GM21360 (cell line): Measurements from ENCODE around the gene CRIM1.

Experiments used
- ATAC-seq: cut with Tn5 transposase; IDR thresholded peaks from one replicate; pipeline ENCODE4 v1.9.1; 2021; ENCODE audit warnings: mild to moderate bottlenecking, moderate library complexity; ENCODE audit not compliant: unreplicated experiment

CRIM1 gene

DNA sequence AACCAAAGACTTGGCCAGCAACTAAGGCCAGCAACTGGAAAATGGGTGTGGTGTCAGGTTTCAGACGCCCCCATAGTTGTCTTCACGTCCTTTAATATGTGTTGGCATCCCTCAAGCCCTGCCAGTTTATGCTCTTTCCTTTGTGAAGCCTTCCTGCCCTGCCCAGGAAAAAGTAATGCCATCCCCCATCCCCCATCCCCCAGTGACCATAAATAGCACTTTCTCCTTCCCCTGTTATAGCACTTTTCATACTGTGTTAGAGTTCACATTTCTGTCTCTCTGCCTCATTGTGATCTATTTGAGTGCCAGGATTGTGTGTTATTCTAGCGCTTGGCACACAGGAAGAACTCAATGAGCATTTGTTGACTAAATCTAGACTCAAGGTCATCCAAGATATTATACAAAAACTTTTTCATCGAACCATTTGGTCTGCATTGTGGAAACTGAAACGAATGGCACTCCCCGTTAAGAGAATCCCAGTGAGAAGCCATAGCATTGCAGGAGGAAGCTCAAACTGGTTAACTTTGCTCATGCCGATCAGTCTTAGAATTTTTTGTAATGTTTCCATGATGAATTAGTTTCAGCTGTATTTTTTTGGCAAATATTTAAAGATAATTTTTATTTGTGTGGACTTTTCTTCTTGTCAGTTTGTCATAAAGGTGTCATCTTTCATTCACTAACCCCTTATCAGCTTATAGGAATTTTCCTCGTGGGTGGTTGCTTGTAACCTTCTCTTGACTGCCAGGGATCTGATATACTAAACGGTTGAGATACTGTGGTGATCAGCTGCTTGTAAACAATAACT is 15.7 kb downstream of the CRIM1 start:
- no peak for ATAC-seq

DNA sequence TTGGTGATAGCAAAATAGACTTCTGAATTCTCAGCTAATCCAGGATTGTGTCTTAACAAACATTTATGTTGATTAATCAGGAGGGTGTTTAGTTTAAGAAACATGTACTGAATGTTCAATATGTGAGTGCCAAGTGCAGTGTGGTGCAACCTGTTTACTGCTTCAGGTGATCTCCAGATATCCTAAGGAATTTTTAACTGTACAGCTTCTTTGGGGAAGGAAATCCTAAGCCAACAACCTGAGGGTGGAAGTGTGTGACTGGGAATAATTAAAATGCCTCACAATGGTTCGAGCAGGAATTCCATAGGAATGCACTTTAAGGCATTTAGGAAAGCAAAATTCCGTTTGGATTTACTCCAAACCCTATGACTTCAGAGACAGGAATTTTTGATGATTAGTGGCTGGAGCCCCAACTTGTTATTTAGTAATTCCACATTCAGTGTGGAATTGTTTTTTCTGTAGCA is 16.4 kb downstream of the CRIM1 start:
- ATAC-seq = no peak

DNA sequence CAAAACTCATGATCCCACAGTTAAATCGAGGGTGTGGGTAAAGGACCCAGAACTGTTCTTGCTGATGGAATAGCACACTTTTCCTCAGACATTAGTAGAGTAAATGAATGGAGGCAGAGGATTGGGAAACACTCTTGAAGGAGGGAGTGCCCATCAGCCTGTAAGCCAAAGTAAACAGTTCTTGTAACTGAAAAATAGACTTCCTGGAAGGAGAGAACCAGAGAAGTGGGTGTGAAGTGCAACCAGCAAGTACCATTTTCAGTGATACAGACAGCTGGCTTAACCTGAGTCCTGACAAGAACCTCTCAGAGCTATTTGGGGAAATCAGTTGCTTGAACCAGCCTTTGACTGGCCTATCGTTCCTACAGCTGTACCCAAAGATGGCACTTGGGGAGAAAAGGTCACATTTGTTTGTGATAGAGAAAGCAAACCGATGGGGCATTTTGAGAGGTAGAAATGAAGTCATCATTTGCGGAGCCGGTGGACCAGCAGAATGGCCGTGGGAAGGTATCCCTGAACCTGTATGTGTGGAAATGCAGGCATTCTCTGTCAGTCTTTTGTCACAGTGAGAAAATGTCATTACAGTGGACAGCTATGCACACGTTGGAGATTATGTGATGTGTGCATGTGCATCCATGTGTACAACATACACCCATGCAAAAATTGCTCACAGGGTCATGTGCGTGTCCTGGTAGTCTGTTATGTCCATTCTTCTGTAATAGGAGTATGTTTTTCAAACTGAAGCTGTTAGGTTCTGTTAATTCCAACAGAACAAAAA is 17.8 kb downstream of the CRIM1 start:
- no peak for ATAC-seq

DNA sequence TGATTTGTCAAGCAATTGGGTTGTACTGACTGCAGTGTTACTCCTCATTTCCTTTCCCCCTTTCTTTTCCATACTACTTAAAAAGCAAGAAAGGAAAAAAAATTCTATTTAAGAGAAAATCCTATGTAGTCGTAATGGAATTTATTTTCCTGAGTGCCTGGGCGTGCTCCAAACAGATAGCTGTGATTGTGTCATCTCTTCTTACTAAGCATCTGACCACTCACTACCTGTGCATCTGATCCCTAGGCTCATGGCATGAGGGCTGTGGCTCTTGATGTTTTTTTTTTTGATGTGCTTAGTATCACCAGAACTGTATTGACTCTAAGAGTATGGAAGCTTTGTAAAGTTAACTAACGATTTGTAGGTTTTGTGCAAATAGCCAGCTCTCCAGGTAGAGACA is 19.0 kb downstream of the CRIM1 start:
- no peak for ATAC-seq

DNA sequence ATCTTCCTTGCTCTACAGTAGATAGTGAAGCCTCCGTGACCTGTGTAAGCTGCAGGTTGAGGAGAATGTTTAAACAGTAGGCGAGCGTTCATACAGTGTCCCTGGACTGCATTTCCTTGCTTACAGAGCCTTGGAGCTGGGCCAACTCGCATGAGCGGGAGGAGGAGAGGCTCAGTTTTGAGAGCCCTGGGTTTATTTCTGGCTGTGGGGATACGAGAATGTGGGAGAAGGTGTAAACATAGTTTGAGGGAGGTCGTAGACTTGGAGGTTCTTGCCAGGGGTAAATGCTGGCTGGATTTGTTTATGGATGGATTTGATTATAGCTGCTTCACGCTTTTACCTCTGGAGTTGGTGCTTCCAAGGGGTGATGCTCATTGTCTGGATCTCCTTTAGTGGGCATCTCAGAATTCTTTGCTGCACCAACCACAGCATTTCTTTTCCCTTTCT is 20.8 kb downstream of the CRIM1 start:
- no peak for ATAC-seq

DNA sequence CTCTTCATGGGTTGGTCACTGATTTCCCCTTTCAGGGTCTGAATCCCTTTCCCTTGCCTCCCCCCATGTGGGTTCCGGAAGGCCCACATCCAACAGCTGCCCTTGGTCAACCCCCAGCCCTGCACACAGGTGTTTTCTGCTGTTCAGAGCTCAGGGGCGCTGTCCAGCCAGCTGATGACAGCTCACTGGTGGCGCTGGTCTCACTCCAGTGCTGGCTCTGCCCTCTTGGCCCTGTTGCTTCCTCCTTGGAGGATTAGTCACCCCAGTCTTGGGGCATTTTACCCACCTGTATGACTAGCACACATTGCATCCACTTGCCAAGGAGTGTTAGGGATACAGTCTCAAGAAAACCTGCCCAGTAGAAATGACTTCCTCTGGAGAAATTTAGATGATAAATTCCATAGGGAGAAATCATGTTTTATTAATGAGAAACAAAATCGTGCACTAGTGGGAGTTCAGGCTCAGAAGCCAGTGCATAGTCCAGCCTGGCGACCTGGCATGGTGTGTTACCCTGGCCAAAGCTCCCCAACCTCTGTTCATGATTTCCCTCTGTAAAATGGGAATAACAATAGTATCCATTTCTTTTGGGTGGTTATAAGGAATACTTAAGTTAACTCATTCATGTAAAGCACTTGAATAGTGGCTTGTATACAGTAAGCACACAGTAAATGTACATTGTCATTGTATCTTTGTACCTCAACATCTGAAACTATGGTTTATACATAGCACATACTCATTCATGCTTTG is 21.6 kb downstream of the CRIM1 start:
- ATAC-seq = no peak

DNA sequence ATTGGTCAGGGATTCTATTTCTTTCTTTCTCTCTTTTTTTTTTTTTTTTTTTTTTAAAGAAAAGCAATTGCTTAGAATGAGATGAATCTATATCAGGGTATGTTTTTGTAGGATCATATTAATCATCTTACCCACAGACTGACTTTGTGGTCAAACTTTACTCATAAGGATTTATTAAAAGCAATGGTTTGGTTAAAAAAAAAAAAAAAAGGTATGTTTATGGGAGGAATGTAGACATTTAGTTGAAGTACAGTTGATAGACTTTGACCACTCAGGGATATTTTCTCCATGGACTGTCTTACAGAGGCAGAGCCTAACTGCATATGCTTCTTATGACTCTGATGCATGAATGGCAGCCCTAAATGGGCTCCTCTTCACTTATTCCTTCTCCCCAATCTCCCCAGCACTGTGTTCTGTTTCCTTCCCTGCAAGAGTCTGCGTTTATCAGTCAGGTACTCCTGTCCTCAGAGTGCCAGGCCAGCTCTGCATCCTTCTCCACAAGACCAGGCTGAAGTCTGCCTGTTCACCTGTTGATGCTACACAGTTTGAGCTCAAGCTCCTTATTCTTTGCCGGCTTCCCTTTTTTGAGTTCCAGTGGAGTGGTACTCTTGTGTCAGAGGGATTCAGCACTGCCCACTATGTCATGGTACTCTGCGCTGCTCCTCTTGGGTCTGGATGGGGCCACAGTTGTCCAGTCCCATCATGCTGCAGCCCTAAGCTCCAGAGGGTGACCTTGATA is 24.3 kb downstream of the CRIM1 start:
- no peak for ATAC-seq

DNA sequence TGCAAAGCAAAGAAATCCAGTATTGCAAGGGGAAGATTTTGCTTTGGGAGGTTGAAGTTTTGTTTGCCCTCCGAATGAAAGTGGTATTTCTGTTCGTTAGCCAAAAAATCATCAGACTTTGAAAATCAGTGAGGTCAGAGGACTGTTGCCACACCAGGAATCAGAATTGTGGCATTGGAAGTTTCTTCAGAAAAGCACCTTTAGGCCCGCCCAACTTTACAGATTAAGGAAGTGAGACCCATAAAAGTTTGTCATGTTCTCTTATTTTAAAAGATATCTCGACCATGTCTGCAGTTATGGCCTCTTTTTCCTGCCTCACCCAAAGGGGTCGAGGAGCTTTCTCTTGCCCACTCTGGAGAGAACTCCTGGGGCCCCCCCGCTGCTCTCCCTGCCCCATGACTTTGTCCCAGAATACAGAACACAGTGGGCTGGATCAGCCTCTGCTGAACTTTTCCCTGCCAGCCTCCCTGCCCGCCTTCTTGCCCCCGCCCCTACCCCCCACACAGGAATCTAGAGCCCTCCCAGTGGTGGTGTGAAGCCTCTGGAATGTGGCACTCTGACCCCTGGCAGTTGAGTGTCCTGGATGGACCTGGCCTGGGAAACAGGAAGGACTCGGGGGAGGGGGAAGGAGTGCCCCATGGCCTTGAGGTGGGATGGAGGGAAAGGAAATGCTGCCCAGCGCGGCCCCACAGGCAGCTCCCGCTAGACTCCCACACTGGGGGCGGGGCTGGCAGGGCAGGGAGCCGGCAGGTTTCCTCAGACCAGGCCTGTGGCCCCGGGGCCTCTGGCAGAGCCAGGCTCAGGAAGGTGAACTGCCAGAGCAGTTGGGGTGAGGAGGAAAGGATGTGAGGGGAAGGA is 25.3 kb downstream of the CRIM1 start:
- ATAC-seq = no peak

DNA sequence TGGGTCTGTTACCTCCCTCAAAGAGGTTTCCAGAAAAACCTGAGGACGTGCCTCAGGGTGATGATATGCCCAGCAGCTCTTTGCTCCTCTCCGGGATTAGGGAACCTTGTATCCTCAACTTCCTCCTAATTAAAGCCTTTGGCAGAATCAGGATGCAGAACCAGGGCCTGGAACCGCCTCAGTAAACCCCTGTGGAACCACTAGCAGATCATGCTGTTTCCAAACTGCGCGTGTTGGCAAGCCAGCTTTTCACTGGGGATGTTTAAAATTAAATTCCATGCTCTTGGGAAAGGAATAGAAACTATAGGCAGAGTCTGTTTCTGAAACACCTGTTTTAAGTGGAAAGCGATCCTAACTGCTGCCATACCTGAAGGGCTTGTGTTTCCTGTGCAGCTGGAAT is 26.4 kb downstream of the CRIM1 start:
- no peak for ATAC-seq

DNA sequence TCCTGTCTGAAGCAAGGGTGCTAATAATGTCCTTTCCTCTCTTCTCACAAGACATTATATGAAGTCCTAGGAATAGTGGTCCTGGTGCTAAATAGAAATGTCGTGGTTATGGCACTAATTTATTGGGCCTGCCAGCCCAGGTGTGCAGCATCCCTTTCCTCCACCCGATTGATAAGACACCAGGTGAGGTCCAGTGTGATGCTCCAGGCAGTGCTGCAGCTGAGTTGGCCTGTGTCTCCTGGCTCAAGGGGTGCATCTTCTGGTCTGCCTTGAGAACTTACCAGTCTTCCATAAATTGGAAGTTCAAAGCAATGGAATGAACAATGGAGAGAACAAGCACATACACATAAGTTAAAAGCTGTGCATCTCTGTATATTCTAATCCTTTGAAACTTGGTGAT is 26.9 kb downstream of the CRIM1 start:
- ATAC-seq = no peak

DNA sequence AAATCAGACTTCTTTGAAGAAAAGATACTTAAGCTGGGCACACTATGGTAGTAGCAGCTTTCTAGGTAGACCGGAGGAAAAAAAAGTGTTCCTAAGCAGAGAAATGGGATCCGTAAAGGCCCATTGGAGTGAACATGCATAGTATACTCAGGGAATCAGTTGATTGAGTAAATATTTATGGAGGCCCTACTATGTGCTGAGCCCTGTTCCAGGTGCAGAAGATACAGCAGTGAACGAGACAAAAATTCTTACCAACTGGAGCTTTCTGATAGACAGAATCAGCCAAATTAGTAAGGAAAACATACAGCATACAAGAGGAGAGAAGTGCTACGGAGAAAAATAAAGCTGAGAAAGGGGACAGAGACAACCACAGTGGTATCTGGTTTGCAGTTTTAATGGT is 28.1 kb downstream of the CRIM1 start:
- ATAC-seq = no peak

DNA sequence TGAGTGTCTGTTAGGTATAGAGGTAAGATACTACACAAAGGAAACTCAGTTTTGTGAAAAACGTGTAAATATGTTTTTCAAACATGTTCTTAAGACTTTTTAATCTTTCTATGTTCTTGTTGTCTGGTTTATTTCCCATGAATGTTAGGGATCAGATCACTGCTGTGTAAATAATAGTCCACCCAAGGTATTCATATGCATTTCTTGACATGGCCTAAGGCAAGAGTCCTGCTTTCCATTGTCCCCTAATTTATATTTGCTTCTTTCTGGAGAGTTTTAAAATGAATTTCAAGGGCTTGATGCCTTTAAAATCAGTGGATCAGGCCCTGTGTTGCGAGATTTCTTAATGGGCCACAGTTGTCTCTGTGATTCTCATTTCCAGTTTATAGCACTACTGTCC is 28.9 kb downstream of the CRIM1 start:
- no peak for ATAC-seq

DNA sequence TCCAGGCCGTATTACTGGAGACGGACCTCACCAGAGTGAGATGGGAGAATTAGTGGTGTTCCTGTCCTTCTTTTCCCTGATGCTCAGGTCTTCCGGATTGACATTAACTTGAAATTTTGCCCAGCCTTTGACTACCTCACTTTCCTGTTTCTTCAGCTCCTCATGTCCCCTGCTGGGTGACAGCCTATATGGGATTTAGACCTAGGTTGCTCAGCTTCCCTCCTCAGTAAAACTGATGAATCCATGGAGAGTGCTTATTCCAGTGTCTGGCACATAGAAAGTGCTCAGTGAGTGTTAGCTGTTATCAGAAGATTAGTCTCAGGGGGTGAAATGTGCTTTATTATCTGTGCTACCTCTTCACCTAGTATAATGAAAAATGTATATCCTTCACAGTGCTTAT is 30.0 kb downstream of the CRIM1 start:
- ATAC-seq = no peak

DNA sequence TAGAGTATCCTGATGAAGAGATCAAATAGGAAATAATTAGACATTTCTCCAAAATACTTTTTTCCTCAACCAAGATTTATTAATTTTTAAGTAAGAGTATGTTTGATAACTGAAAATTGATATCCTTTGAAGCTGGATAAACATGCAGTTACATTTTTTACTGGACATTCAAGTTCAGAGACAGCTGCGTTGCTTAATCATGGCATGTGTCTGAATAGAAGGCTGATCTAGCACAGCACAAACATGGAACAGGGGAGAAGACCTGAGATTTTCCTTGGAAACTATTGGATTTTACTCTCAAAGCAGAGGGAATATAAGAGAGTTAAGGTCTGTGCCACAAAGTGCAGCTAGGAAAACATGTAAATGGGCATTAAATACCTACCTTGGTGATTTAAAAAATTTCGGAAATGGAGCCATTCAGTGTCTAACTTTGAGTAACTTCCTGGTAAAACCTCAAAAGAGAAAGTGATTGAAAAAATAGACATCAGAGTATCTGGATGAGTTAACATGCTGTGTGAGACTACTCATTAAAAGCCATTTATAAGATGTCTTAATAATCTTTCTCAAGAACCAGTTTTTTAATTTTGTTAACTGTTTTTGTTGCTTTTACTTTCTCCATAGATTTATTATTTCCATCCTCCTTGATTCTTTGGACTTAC is 31.8 kb downstream of the CRIM1 start:
- no peak for ATAC-seq

DNA sequence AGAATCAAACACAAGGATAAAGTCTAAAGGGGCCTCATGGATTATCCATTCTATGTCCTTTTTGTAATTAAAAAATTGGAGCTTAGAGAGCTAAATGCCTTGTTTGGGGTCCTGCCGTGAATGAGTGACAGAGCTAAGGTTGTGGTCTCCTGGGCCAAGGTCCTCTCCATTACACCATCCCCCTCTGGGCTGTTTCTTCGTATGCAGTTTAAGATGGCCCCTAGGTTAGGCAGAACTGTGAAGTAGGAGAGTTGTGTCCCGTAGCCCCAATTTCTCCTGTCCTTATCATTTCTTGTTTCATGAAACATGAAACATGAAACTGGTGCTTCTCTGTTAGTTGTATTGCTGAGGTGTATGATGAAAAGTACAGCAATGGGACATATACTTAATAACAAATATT is 32.9 kb downstream of the CRIM1 start:
- no peak for ATAC-seq

DNA sequence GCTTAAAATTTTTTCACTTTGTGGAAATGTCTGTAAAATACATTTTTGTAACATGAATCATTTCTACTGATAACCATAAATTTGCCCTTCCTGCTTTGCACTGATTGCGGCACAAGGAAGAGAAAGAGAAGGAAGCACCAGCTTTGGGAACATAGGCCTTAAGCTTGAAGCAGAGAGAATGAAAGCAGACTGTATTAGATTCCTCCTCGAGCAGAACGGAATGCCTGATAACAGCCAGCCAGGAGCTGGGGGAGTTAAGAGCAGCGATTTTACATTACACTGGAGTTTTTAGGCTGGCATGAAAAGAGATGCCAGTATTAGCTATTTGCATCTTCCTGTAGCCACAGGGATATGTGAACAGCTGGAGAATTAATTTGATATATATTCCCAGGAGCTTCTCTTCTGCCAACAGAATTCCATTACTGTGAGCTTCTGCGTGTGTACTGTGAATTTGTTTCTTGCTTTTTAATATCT is 33.5 kb downstream of the CRIM1 start:
- ATAC-seq = no peak

DNA sequence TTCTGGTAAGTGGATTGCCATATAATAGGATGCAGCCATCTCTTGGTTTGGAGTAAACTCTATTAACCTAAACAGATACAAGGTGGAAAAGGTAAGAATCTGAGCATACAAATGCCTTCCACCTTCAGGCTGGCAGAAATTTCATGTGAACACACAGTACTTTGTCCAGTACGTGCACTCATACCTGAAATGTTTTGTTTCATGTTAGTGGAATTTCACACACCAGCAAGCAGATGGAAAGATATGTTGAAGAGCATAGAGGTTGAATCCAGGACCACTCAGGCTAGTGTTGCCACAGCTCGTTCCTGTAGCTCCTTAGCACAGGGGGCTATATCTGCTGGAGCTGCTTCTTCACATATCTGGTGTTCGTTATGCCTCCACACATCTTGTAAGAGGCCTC is 34.0 kb downstream of the CRIM1 start:
- ATAC-seq = no peak

DNA sequence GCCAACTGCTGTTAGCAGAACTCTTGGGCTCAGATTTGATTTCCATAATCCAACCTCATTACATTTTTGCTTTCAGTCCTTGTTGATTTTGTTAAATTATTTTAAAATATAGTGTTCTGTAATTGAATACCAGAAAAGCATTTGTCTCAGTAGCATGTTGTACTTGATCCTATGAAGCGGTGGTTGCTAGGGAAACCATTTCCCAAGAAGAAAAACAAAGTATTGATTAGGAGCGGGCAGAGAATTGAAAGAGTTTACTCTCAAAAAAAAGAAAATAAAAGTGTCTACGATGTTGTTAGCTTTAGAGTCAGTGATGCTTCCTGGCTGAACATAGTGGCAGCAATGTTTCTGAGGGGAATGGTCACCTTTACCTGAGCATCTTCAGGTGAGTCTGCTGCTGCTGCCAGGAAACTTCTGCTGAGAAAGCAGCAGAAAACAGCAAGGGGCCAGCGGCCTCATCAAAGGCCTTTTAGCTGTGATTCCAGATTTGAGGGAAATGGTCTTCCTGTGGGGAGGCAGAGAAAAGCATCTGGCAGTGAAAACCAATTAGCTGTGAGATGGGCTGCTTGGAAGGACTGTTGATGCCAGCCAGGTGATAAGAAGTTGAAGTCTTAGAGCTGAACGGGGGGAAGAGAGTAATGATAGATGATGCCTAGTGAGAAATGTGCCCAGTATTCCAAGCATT is 37.1 kb downstream of the CRIM1 start:
- ATAC-seq = no peak
